PC-9 (cell line): ENCODE measurements around the gene GLP1R. TPM values are rescaled to one million over a fixed set of nuclear protein-coding genes. Genes with fewer than 3 reads are reported as not detected.

Experiments used
- BruUV-seq: library from RNA; stranded (reverse); fragments of 400-500 nt; replicated peaks from 2 replicates; lab custom pipeline; 2021; lab: Mats Ljungman, UMichigan
- CTCF ChIA-PET: fragments of 300-600 bp; sonication (Branson Sonifier 250); formaldehyde crosslinking; loops from one replicate; lab custom pipeline; 2022; ENCODE audit warnings: antibody characterized with exemption; lab: Charles Lee
- POLR2A ChIA-PET: fragments of 300-600 bp; sonication (Branson Sonifier 250); formaldehyde crosslinking; loops from one replicate; lab custom pipeline; 2022; ENCODE audit warnings: antibody characterized with exemption; ENCODE audit not compliant: unreplicated experiment; lab: Charles Lee
- DNase-seq, 2 experiments: peaks; one replicate each; pipeline versions ENCODE4 v3.0.0 to v3.0.0-alpha.2; 2015 to 2022; ENCODE audit warnings: mixed read lengths in 1 of 2
- H2AFZ ChIP-seq: fragments of 200-600 bp; sonication (generic); 2 replicates; pipeline ENCODE4 v1.8.1; 2017; ENCODE audit warnings: antibody characterized with exemption
- H3F3A ChIP-seq: fragments of 200-600 bp; sonication (generic); 2 replicates; pipeline ENCODE4 v1.8.1; 2017; ENCODE audit warnings: antibody characterized with exemption, mild to moderate bottlenecking, low read depth; ENCODE audit not compliant: insufficient read depth
- H3K27ac ChIP-seq: fragments of 200-600 bp; sonication (generic); 2 replicates; pipeline ENCODE4 v1.6.1; 2016; ENCODE audit warnings: mixed run types
- H3K27me3 ChIP-seq: fragments of 200-600 bp; sonication (generic); 2 replicates; pipeline ENCODE4 v1.6.1; 2016; ENCODE audit warnings: low read depth, mixed run types; ENCODE audit not compliant: insufficient read depth
- H3K36me3 ChIP-seq: fragments of 200-600 bp; sonication (generic); 2 replicates; pipeline ENCODE4 v1.6.1; 2016; ENCODE audit warnings: low read depth, mixed run types
- H3K4me1 ChIP-seq: fragments of 200-600 bp; sonication (generic); replicated peaks from 2 replicates; pipeline ENCODE4 v1.6.1; 2016; ENCODE audit warnings: mixed run types; ENCODE audit not compliant: insufficient read depth
- H3K4me2 ChIP-seq: fragments of 200-600 bp; sonication (generic); 2 replicates; pipeline ENCODE4 v1.6.1; 2017; ENCODE audit warnings: mixed run types
- H3K4me3 ChIP-seq: fragments of 200-600 bp; sonication (generic); 2 replicates; pipeline ENCODE4 v1.6.1; 2016; ENCODE audit warnings: mixed run types
- H3K79me2 ChIP-seq: fragments of 200-600 bp; sonication (generic); 2 replicates; pipeline ENCODE4 v1.6.1; 2017; ENCODE audit warnings: low read depth, mixed run types
- H3K9me2 ChIP-seq: fragments of 200-600 bp; sonication (generic); 2 replicates; pipeline ENCODE4 v1.8.1; 2017; ENCODE audit warnings: mild to moderate bottlenecking; ENCODE audit not compliant: insufficient read depth
- H3K9me3 ChIP-seq: fragments of 200-600 bp; sonication (generic); 2 replicates; pipeline ENCODE4 v1.8.1; 2016; ENCODE audit warnings: low read depth; ENCODE audit not compliant: insufficient read depth
- H4K20me1 ChIP-seq: fragments of 200-600 bp; sonication (generic); 2 replicates; pipeline ENCODE4 v1.8.1; 2017; ENCODE audit not compliant: insufficient read depth
- EZH2 ChIP-seq: fragments of 200-600 bp; sonication (generic); IDR thresholded peaks from 2 replicates; pipeline ENCODE4 v1.8.0; 2017; ENCODE audit warnings: antibody characterized with exemption, low read depth
- intact Hi-C: fragments of 100-400 bp; cut with micrococcal nuclease; formaldehyde crosslinking; loops from one replicate; pipeline ENCODE4 v1.10.0; 2022; ENCODE audit not compliant: unreplicated experiment
- total RNA-seq: library from RNA; stranded (reverse); gene quantifications from 2 replicates; pipeline ENCODE4 v1.2.3, GENCODE V29; 2021
- TF ChIP-seq, protein P1 (sequence below): fragments of 200-600 bp; sonication (generic); conservative IDR thresholded peaks from 2 replicates; pipeline ENCODE4 v1.6.1; 2017; ENCODE audit warnings: mixed run types, antibody characterized with exemption, mild to moderate bottlenecking, moderate library complexity

Gene GLP1R
- total RNA-seq, 1 experiment from 2014 or later = not detected

DNA sequence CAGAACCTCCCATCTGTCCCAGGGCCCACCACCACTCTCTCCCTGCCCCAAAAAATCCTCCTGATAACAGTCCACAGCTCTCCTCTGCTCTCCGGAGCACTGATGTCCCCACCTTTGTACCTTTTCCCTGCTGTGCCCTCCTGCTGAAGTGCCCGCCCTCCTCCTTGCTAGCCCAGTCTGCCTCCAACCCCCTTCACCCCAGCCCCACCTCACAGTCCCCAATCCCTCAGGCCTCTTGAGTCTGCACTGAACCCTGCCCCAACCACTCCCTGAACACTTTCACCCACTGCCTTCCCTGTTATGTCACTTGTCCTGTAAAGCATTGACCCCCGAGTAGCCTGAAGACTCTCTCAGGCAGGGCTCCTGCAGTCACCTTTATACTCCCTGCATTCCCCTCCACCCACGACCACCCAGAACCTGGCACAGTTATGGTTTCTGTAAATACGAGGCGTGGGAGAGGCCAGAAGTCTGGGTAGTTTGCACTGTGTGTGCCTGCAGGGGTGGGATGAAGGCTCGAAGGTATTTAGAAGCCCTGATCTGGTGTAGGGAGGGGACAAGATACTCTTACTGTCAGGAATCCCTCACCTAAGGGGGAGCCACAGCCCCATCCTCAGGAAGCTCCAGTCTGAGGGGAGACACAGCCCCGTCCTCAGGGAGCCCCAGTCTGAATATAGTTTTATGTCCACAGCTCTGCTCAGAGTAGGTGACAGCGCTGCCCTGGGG is 5.4 kb downstream of the GLP1R start:
- Histone ChIP-seq H3K4me1 (no peaks in the 10 kb centered on the region), H3K79me2 (no peaks in the 10 kb centered on the region), H3K4me2 (no peak overlapping the region), H3K27ac (no peak overlapping the region), H3F3A (no peaks in the 10 kb centered on the region), H3K9me2 (no peaks in the 10 kb centered on the region), H2AFZ (no peak overlapping the region), H4K20me1 (no peaks in the 10 kb centered on the region), H3K36me3 (no peaks in the 10 kb centered on the region), H3K27me3 (peaks cover 90% of the 10 kb centered on the region), H3K4me3 (no peak overlapping the region), H3K9me3 (no peaks in the 10 kb centered on the region)
- no peak for TF ChIP-seq EZH2
- TF ChIP-seq, protein P1, sequence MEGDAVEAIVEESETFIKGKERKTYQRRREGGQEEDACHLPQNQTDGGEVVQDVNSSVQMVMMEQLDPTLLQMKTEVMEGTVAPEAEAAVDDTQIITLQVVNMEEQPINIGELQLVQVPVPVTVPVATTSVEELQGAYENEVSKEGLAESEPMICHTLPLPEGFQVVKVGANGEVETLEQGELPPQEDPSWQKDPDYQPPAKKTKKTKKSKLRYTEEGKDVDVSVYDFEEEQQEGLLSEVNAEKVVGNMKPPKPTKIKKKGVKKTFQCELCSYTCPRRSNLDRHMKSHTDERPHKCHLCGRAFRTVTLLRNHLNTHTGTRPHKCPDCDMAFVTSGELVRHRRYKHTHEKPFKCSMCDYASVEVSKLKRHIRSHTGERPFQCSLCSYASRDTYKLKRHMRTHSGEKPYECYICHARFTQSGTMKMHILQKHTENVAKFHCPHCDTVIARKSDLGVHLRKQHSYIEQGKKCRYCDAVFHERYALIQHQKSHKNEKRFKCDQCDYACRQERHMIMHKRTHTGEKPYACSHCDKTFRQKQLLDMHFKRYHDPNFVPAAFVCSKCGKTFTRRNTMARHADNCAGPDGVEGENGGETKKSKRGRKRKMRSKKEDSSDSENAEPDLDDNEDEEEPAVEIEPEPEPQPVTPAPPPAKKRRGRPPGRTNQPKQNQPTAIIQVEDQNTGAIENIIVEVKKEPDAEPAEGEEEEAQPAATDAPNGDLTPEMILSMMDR = no peak
- BruUV-seq = no TSS peak
- no peak for DNase-seq
- POLR2A ChIA-PET = interaction anchor here (0.6 kb wide), 1 partner anchor 249 kb away, joined by 5 read pairs; no protein-coding TSS in a partner anchor
- CTCF ChIA-PET = no interaction called here
- intact Hi-C loops = no loop called here

DNA sequence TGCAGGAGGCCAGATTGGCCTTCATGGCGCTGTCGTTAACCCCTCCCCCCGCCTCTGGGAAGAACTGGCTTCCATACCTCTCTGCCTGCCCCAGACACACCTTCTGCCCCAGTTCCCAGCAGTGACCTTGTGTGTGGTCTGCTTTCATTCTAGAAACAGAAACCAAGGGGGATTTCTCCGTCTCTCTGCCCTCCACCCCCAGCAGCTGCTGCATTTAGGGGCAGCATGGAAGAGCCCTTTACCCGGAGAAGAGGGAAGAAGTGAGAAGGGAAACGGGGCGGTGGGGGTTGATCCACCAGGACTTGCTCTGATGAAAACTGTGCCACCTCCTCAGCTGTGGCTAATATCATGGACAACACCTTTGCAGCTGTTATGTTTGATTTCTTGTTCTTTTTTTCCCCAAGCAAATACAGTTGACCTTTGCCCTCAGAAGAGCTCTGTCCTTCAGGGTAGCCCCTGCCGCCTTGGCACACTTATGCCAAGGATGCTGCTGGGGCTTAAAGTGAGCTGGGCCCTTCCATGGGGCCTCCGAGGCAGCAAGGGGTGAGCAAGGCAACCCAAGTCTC is 6.1 kb downstream of the GLP1R start:
- Histone ChIP-seq H3K79me2 (no peaks in the 10 kb centered on the region), H4K20me1 (no peaks in the 10 kb centered on the region), H3K36me3 (no peaks in the 10 kb centered on the region), H3K4me2 (no peak overlapping the region), H3K4me3 (no peak overlapping the region), H3F3A (no peaks in the 10 kb centered on the region), H3K27me3 (peaks cover 90% of the 10 kb centered on the region), H3K9me3 (no peaks in the 10 kb centered on the region), H3K9me2 (no peaks in the 10 kb centered on the region), H3K27ac (no peak overlapping the region), H2AFZ (no peak overlapping the region), H3K4me1 (no peaks in the 10 kb centered on the region)
- no peak for DNase-seq
- intact Hi-C loops = no loop called here
- BruUV-seq = no TSS peak
- ChIA-PET POLR2A (interaction anchor here (0.6 kb wide), 1 partner anchor 248 kb away, joined by 5 read pairs; no protein-coding TSS in a partner anchor), CTCF (interaction anchor here (0.6 to 0.7 kb wide), 2 partner anchors 248 to 298 kb away, joined by 3 to 6 read pairs; no protein-coding TSS in a partner anchor)
- TF ChIP-seq, protein P1 = no peak
- no peak for TF ChIP-seq EZH2

DNA sequence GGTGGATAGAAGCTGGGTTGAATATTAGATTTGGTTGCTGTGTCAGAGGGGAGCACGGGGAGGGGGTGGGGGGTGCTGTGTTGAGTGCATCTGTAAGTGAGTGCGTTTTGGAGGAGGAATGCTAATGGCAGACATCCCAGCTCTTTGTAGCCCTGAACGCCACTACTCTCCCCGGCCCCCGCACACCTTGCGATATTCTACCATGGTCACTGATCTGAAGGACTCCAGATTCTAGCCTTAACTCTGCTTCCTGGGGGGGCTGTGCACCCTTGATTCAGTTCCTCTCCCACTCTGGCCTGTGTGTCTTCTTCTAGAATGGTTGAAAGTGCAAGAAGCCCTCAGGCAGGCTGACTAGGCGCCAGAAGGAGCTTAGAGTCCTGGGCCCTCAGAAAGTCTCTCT is 7.1 kb downstream of the GLP1R start:
- H3K36me3 ChIP-seq = no peaks in the 10 kb centered on the region
- H3K27me3 ChIP-seq = peaks cover 90% of the 10 kb centered on the region
- no peak overlapping the region for H3K27ac ChIP-seq
- H3K79me2 ChIP-seq = no peaks in the 10 kb centered on the region
- intact Hi-C loops = no loop called here
- CTCF ChIA-PET = no interaction called here
- H3K4me1 ChIP-seq = no peaks in the 10 kb centered on the region
- no peaks in the 10 kb centered on the region for H3K9me3 ChIP-seq
- H3K4me2 ChIP-seq = no peak overlapping the region
- H3K4me3 ChIP-seq = no peak overlapping the region
- no peak for TF ChIP-seq EZH2
- TF ChIP-seq, protein P1 = no peak
- POLR2A ChIA-PET = no interaction called here
- no peaks in the 10 kb centered on the region for H4K20me1 ChIP-seq
- DNase-seq = no peak
- BruUV-seq = no TSS peak
- H3K9me2 ChIP-seq = no peaks in the 10 kb centered on the region
- H2AFZ ChIP-seq = no peak overlapping the region
- no peaks in the 10 kb centered on the region for H3F3A ChIP-seq
